IMR-90 (cell line): ENCODE results near the gene SECISBP2. TPM values are rescaled to one million over a fixed set of nuclear protein-coding genes. Genes with fewer than 3 reads are reported as not detected.
A peak's percentile ranks its signal among the peaks of the same experiment; 100 is the strongest.

Experiments
- ATAC-seq: fragments of 200-7000 bp; cut with Tn5 transposase; 2 replicates; pipeline ENCODE4 v1.9.1; 2020; ENCODE audit warnings: low read depth, mild to moderate bottlenecking, moderate library complexity
- BruUV-seq: library from RNA; stranded (reverse); fragments of 400-500 nt; replicated peaks from 2 replicates; lab custom pipeline; 2021; lab: Mats Ljungman, UMichigan
- CTCF ChIA-PET: fragments of 300-600 bp; formaldehyde crosslinking; extraction: SDS; loops from one replicate; lab custom pipeline; 2021; ENCODE audit warnings: antibody characterized with exemption; lab: Yijun Ruan, JAX
- POLR2A ChIA-PET: fragments of 300-600 bp; sonication (Branson Sonifier 250); formaldehyde crosslinking; loops from one replicate; lab custom pipeline; 2022; ENCODE audit warnings: antibody characterized with exemption; ENCODE audit not compliant: unreplicated experiment; lab: Charles Lee
- DNase-seq: peaks from one replicate; pipeline ENCODE4 v3.0.0; 2013
- H2AFZ ChIP-seq: replicated peaks from 2 replicates; pipeline ENCODE3; 2013; ENCODE audit warnings: low read length, mild to moderate bottlenecking; ENCODE audit not compliant: poor library complexity
- H2AK5ac ChIP-seq: 2 replicates; pipeline ENCODE4 v1.6.1; 2013; ENCODE audit warnings: low read depth, low read length, inconsistent platforms
- H2AK9ac ChIP-seq: replicated peaks from 2 replicates; pipeline ENCODE3; 2013; ENCODE audit warnings: mild to moderate bottlenecking, low read depth, low read length, moderate library complexity; ENCODE audit not compliant: poor library complexity
- H2BK120ac ChIP-seq: 2 replicates; pipeline ENCODE4 v1.6.1; 2013; ENCODE audit warnings: low read depth, low read length, inconsistent platforms
- H2BK15ac ChIP-seq: 3 replicates; pipeline ENCODE4 v1.6.1; 2013; ENCODE audit warnings: low read depth, low read length, inconsistent platforms
- H2BK20ac ChIP-seq: 2 replicates; pipeline ENCODE4 v1.6.1; 2013; ENCODE audit warnings: low read depth, mild to moderate bottlenecking, inconsistent platforms, low read length, moderate library complexity
- H2BK5ac ChIP-seq: 2 replicates; pipeline ENCODE4 v1.6.1; 2013; ENCODE audit warnings: mild to moderate bottlenecking, low read depth, low read length, inconsistent platforms; ENCODE audit not compliant: poor library complexity, severe bottlenecking
- H3K14ac ChIP-seq: replicated peaks from 2 replicates; pipeline ENCODE4 v1.6.1; 2013; ENCODE audit warnings: low read depth, low read length, inconsistent platforms
- H3K18ac ChIP-seq: 2 replicates; pipeline ENCODE4 v1.6.1; 2013; ENCODE audit warnings: low read depth, low read length, control low read depth
- H3K23ac ChIP-seq: 2 replicates; pipeline ENCODE4 v1.6.1; 2013; ENCODE audit warnings: low read depth, low read length, inconsistent platforms
- H3K27ac ChIP-seq: 2 replicates; pipeline ENCODE4 v1.5.1; 2013; ENCODE audit warnings: mild to moderate bottlenecking, control low read depth, low read length; ENCODE audit not compliant: insufficient read depth
- H3K27me3 ChIP-seq: 2 replicates; pipeline ENCODE4 v1.6.1; 2013; ENCODE audit warnings: low read length; ENCODE audit not compliant: control insufficient read depth, insufficient read depth
- H3K36me3 ChIP-seq: 2 replicates; pipeline ENCODE4 v1.6.1; 2013; ENCODE audit warnings: low read length, mixed read lengths; ENCODE audit not compliant: control insufficient read depth, insufficient read depth
- H3K4ac ChIP-seq: 2 replicates; pipeline ENCODE4 v1.6.1; 2013; ENCODE audit warnings: low read depth, low read length, inconsistent platforms
- H3K4me1 ChIP-seq: 2 replicates; pipeline ENCODE4 v1.6.1; 2013; ENCODE audit warnings: low read length, mixed read lengths; ENCODE audit not compliant: control insufficient read depth, insufficient read depth
- H3K4me2 ChIP-seq: 2 replicates; pipeline ENCODE4 v1.6.1; 2013; ENCODE audit warnings: low read depth, mild to moderate bottlenecking, control low read depth, low read length, moderate library complexity
- H3K4me3 ChIP-seq: 2 replicates; pipeline ENCODE4 v1.5.1; 2013; ENCODE audit warnings: low read depth, mild to moderate bottlenecking, control low read depth, low read length, moderate library complexity; ENCODE audit not compliant: insufficient read depth
- H3K56ac ChIP-seq: 2 replicates; pipeline ENCODE4 v1.6.1; 2013; ENCODE audit warnings: low read length, inconsistent platforms; ENCODE audit not compliant: insufficient read depth; ENCODE audit errors: extremely low read depth
- H3K79me1 ChIP-seq, 2 experiments: 2 replicates each; pipeline ENCODE4 v1.6.1; 2013; ENCODE audit warnings: low read length in 2 of 2, inconsistent platforms in 1 of 2, low read depth in 1 of 2
- H3K9ac ChIP-seq: 2 replicates; pipeline ENCODE4 v1.6.1; 2013; ENCODE audit warnings: low read depth, low read length, control low read depth
- H3K9me1 ChIP-seq: 2 replicates; pipeline ENCODE4 v1.6.1; 2013; ENCODE audit warnings: low read length, inconsistent platforms; ENCODE audit not compliant: insufficient read depth
- H3K9me3 ChIP-seq: 2 replicates; pipeline ENCODE4 v1.6.1; 2013; ENCODE audit warnings: low read length; ENCODE audit not compliant: control insufficient read depth, insufficient read depth
- H4K20me1 ChIP-seq: 2 replicates; pipeline ENCODE4 v1.6.1; 2013; ENCODE audit warnings: low read length, inconsistent platforms; ENCODE audit not compliant: insufficient read depth
- H4K5ac ChIP-seq: 2 replicates; pipeline ENCODE4 v1.6.1; 2013; ENCODE audit warnings: mild to moderate bottlenecking, low read depth, low read length, control low read depth
- H4K8ac ChIP-seq, 2 experiments: 2 replicates each; pipeline ENCODE4 v1.6.1; 2013; ENCODE audit warnings: low read depth in 2 of 2, low read length in 2 of 2, control low read depth in 1 of 2, inconsistent platforms in 1 of 2
- H4K91ac ChIP-seq: 2 replicates; pipeline ENCODE4 v1.6.1; 2013; ENCODE audit warnings: low read depth, low read length, inconsistent platforms; ENCODE audit not compliant: insufficient read depth
- BHLHE40 ChIP-seq: fragments of 150-350 bp; IDR thresholded peaks from 2 replicates; pipeline ENCODE4 v1.6.1; 2016; ENCODE audit warnings: mild to moderate bottlenecking, low read depth, low read length
- CEBPB ChIP-seq: IDR thresholded peaks from 2 replicates; pipeline ENCODE4 v1.6.1; 2012; ENCODE audit warnings: low read depth, low read length, improper control_type of control experiment
- CHD1 ChIP-seq: IDR thresholded peaks from 2 replicates; pipeline ENCODE4 v1.6.1; 2012; ENCODE audit warnings: low read depth, low read length, improper control_type of control experiment
- CTCF ChIP-seq: conservative IDR thresholded peaks from 2 replicates; pipeline ENCODE4 v1.5.1; 2012; ENCODE audit warnings: mild to moderate bottlenecking, low read depth, low read length, improper control_type of control experiment
- FOS ChIP-seq: fragments of 150-350 bp; IDR thresholded peaks from 2 replicates; pipeline ENCODE4 v1.6.1; 2016; ENCODE audit warnings: low read depth, low read length
- MAFK ChIP-seq: IDR thresholded peaks from 2 replicates; pipeline ENCODE4 v1.6.1; 2012; ENCODE audit warnings: low read depth, low read length, improper control_type of control experiment
- MAZ ChIP-seq: IDR thresholded peaks from 2 replicates; pipeline ENCODE4 v1.6.1; 2012; ENCODE audit warnings: low read depth, mild to moderate bottlenecking, low read length, improper control_type of control experiment, moderate library complexity, borderline replicate concordance
- MXI1 ChIP-seq: IDR thresholded peaks from 2 replicates; pipeline ENCODE4 v1.6.1; 2012; ENCODE audit warnings: low read depth, mild to moderate bottlenecking, low read length, moderate library complexity, borderline replicate concordance
- NFE2L2 ChIP-seq: fragments of 150-350 bp; IDR thresholded peaks from 2 replicates; pipeline ENCODE4 v1.6.1; 2016; ENCODE audit warnings: low read depth, mild to moderate bottlenecking, low read length
- POLR2A ChIP-seq: IDR thresholded peaks from 2 replicates; pipeline ENCODE4 v1.6.1; 2012; ENCODE audit warnings: mild to moderate bottlenecking, low read depth, low read length
- RAD21 ChIP-seq: IDR thresholded peaks from 2 replicates; pipeline ENCODE4 v1.6.1; 2012; ENCODE audit warnings: low read length, improper control_type of control experiment
- RCOR1 ChIP-seq: IDR thresholded peaks from 2 replicates; pipeline ENCODE4 v1.6.1; 2012; ENCODE audit warnings: mild to moderate bottlenecking, low read length, improper control_type of control experiment; ENCODE audit not compliant: insufficient replicate concordance
- RFX5 ChIP-seq: IDR thresholded peaks from 2 replicates; pipeline ENCODE4 v1.8.0; 2012; ENCODE audit warnings: low read depth, mild to moderate bottlenecking, low read length, moderate library complexity
- SMC3 ChIP-seq: fragments of 150-350 bp; IDR thresholded peaks from 2 replicates; pipeline ENCODE4 v1.6.1; 2016; ENCODE audit warnings: low read depth, mild to moderate bottlenecking, antibody characterized with exemption, low read length, moderate library complexity
- USF2 ChIP-seq: fragments of 150-350 bp; IDR thresholded peaks from 2 replicates; pipeline ENCODE4 v1.6.1; 2017; ENCODE audit warnings: mild to moderate bottlenecking, antibody characterized with exemption, low read length, low read depth
- WGBS, 2 experiments: methylation state at CpG; one replicate each; pipeline versions ENCODE4 v1.1.5 to v1.1.7; 2013; ENCODE audit warnings: missing lambda C conversion rate in 2 of 2; ENCODE audit not compliant: insufficient read length in 1 of 2; ENCODE audit errors: extremely low coverage in 2 of 2; 5-methylcytosine and 5-hydroxymethylcytosine counted together
- dilution Hi-C: fragments of 300-500 bp; cut with HindIII; formaldehyde crosslinking; loops from one replicate; pipeline ENCODE4 v1.14.3; 2018; ENCODE audit warnings: low sequenced_read_pairs; ENCODE audit not compliant: unreplicated experiment
- in situ Hi-C: fragments of 300-500 bp; cut with MboI; formaldehyde crosslinking; loops from 3 replicates; pipeline ENCODE4 v1.14.3; 2019; ENCODE audit warnings: low sequenced_read_pairs, inconsistent platforms, mixed read lengths
- intact Hi-C: fragments of 100-400 bp; cut with micrococcal nuclease; formaldehyde crosslinking; loops from 2 replicates; pipeline ENCODE4 v1.10.0; 2022
- polyA plus RNA-seq, 3 experiments: library from polyadenylated mRNA; depleted of rRNA; stranded (reverse); fragments of >200 nt; gene quantifications; 2 replicates each; pipeline ENCODE4 v1.2.3, GENCODE V29; 2012; ENCODE audit warnings: low replicate concordance in 1 of 3
- total RNA-seq: library from RNA; depleted of rRNA; stranded (reverse); fragments of >200 nt; gene quantifications from 2 replicates; pipeline ENCODE4 v1.2.3, GENCODE V29; 2012
- TF ChIP-seq, protein P1 (sequence below): fragments of 150-350 bp; IDR thresholded peaks from 2 replicates; pipeline ENCODE4 v1.6.1; 2016; ENCODE audit warnings: low read depth, mild to moderate bottlenecking, low read length, moderate library complexity, borderline replicate concordance

Gene SECISBP2
- total and polyA plus RNA-seq, 2 of the 4 experiments (the other 2 are of a cell fraction), result 16.4 to 18.8 TPM

DNA sequence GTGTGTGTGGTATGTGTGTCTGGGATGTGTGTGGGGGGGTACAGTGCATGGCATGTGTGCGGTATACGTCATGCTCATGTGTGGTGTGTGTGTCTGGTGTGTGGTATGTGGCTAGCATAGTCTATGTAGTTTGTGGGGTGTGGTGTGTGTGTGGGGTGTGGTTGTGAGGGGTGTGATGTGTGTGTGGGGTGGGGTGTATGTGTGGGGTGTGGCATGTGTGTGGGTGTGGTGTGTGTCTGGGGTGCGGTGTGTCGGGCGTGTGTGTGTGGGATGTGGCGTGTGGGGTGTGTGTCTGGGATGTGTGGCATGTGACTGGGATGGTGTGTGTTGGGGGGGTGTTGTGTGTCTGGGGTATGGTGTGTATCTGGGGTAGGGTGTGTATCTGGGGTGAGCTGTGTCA lies 52.3 kb downstream of the SECISBP2 start:
- Histone ChIP-seq H2BK15ac (no peak overlapping the region; the same call in 2 of the 3 replicates), H2BK20ac (no peak overlapping the region), H2BK120ac (no peak overlapping the region), H3K4me1 (peaks cover 3% of the 10 kb centered on the region; the same call in 1 of the 2 replicates), H3K4me2 (no peak overlapping the region), H3K27ac (no peak overlapping the region), H3K9me3 (no peaks in the 10 kb centered on the region), H3K23ac (no peak overlapping the region), H3K14ac (no peak overlapping the region), H3K9me1 (peaks cover 16% of the 10 kb centered on the region), H3K4ac (no peak overlapping the region), H3K18ac (no peak overlapping the region), H2AK5ac (peak overlapping the region; percentile 56; the same call in 1 of the 2 replicates), H2AFZ (no peak overlapping the region), H2AK9ac (no peak overlapping the region), H4K5ac (no peak overlapping the region), H3K27me3 (no peaks in the 10 kb centered on the region), H3K36me3 (no peaks in the 10 kb centered on the region), H3K56ac (no peak overlapping the region), H3K4me3 (no peak overlapping the region), H2BK5ac (peak overlapping the region; percentile 71), H4K20me1 (no peaks in the 10 kb centered on the region), H4K91ac (no peak overlapping the region), H3K79me1 (no peaks in the 10 kb centered on the region), H3K9ac (no peak overlapping the region), H4K8ac (no peak overlapping the region)
- TF ChIP-seq SMC3 (no peak), RFX5 (no peak), CEBPB (no peak), FOS (no peak), NFE2L2 (no peak), MXI1 (no peak), MAFK (no peak), BHLHE40 (no peak), RCOR1 (no peak), RAD21 (no peak), CTCF (no peak), CHD1 (no peak), USF2 (no peak), POLR2A (no peak), MAZ (no peak)
- TF ChIP-seq, protein P1, sequence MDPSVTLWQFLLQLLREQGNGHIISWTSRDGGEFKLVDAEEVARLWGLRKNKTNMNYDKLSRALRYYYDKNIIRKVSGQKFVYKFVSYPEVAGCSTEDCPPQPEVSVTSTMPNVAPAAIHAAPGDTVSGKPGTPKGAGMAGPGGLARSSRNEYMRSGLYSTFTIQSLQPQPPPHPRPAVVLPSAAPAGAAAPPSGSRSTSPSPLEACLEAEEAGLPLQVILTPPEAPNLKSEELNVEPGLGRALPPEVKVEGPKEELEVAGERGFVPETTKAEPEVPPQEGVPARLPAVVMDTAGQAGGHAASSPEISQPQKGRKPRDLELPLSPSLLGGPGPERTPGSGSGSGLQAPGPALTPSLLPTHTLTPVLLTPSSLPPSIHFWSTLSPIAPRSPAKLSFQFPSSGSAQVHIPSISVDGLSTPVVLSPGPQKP, result no peak
- ChIA-PET CTCF (no interaction called here), POLR2A (no interaction called here)
- 100% methylated on average over 2 of the region's 6 CpGs; no CpG with 5 or more reads in 1 of the 2 experiments for WGBS, 2 experiments
- in situ Hi-C loops, result no loop called here
- intact Hi-C loops, result no loop called here
- DNase-seq (no peak), ATAC-seq (no peak)
- dilution Hi-C loops, result no loop called here
- BruUV-seq, result no TSS peak
